SH-SY5Y (cell line): ENCODE data around the gene C19orf73.

Experiments
- GATA2 ChIP-seq: IDR thresholded peaks from 2 replicates; pipeline ENCODE4 v1.6.1; 2011; ENCODE audit warnings: mild to moderate bottlenecking, low read depth, low read length
- GATA3 ChIP-seq: IDR thresholded peaks from 2 replicates; pipeline ENCODE4 v1.6.1; 2011; ENCODE audit warnings: low read depth, mild to moderate bottlenecking, low read length, moderate library complexity

DNA sequence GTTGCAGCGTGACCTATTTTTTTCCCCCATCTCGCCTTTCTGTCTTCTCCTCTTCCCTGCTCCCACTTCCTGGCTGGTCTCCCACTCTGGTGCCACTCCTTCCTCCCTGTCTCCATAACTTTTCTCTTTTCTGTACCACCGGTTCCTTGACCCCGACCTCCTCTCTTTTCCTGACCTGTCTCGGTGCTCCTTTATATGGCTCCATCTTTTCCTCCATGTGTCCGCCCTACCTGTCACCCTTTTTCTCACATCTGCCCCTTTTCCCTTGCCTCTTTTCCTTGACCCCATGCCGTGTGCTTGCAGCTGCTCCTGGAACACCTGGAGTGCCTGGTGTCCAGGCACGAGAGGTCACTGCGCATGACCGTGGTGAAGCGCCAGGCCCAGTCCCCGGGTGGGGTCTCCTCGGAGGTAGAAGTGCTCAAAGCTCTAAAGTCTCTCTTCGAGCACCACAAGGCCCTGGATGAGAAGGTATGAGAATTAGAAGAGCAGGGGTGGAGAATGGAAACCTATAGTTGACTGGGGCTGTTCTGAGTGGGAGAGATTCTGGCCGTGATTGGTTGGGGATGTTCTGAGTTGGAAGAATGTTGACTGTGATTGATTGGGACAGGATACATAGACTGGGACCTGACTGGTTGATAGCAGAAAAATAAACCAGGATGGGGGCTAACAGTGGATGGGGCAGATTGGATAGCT lies 9.7 kb upstream of the C19orf73 start:
- TF ChIP-seq GATA2 = no peak
- TF ChIP-seq GATA3 = no peak
